WERI-Rb-1 (cell line): Measurements from ENCODE around the gene ADAM29.
A peak's percentile ranks its signal among the peaks of the same experiment; 100 is the strongest.
"Not testable (repeated sequence)": the region's sequence is repeated elsewhere in the genome, so short reads cannot be mapped to it uniquely, and the experiment has no call there.

ENCODE experiments used
- DNase-seq: peaks from one replicate; pipeline ENCODE4 v3.0.0-alpha.2; 2020
- H3K27ac ChIP-seq: fragments of 250-450 bp; sonication (Bioruptor Pico); 2 replicates; pipeline ENCODE4 v1.5.1; 2020; ENCODE audit warnings: mild to moderate bottlenecking, moderate library complexity
- H3K27me3 ChIP-seq: fragments of 250-450 bp; sonication (Bioruptor Pico); 2 replicates; pipeline ENCODE4 v1.5.1; 2021; ENCODE audit warnings: mild to moderate bottlenecking, low read depth, moderate library complexity; ENCODE audit not compliant: insufficient read depth, severe bottlenecking
- H3K36me3 ChIP-seq: fragments of 250-450 bp; sonication (Bioruptor Pico); 2 replicates; pipeline ENCODE4 v1.5.1; 2020; ENCODE audit warnings: mild to moderate bottlenecking, moderate library complexity
- H3K4me3 ChIP-seq: 2 replicates; pipeline ENCODE4 v1.5.1; 2011; ENCODE audit warnings: low read depth, mild to moderate bottlenecking, control low read depth, low read length
- H3K9me3 ChIP-seq: fragments of 250-450 bp; sonication (Bioruptor Pico); 2 replicates; pipeline ENCODE4 v1.5.1; 2021; ENCODE audit warnings: mild to moderate bottlenecking, moderate library complexity; ENCODE audit not compliant: severe bottlenecking
- CTCF ChIP-seq: IDR thresholded peaks from 2 replicates; pipeline ENCODE4 v1.5.1; 2011; ENCODE audit warnings: low read depth, mild to moderate bottlenecking, control low read depth, inconsistent platforms, low read length

ADAM29 gene

DNA sequence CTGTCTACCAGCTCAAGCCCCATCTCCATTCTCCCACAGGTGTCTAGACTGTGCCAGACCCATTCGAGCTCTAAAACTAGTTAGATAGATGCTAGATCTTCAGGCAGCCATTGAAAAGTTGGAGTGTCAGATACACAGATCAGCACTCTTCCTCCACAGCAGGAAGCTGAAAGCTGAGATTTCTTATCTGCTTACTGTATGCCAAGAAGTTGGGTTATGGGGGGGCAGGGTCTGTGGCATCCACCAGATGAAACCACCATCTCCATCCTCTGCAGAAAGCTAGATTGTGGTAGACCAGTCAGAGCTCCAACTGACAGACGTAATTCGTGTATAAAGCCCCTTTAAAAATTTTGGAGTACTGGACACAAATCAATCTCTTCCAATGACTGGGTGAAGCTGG is 54.8 kb downstream of the ADAM29 start:
- H3K36me3 ChIP-seq, result no peaks in the 10 kb centered on the region
- no peaks in the 10 kb centered on the region for H3K9me3 ChIP-seq
- TF ChIP-seq CTCF, result no peak
- H3K4me3 ChIP-seq, result no peak overlapping the region
- no peaks in the 10 kb centered on the region for H3K27me3 ChIP-seq
- H3K27ac ChIP-seq, result no peak overlapping the region
- DNase-seq, result no peak

DNA sequence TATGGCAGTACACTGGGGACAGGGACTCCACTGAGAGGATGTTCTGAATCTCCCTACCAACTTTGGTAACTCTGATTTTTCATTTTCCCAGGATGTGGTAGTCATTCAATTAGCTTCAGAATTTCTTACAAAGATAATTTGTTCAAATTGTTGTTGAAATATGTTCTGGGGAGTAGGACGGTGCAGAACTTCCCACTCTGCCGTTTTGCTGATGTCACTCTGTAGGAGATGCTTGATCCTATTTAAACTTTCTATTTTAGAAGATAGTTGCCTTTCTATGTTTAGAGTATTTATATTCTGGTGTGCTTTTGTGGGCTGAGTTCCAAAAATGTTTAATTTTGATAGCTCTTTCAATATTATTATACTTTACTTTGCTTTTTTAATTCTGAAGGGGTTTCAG is 55.2 kb downstream of the ADAM29 start:
- Histone ChIP-seq H3K27ac (no peak overlapping the region), H3K9me3 (no peaks in the 10 kb centered on the region), H3K27me3 (no peaks in the 10 kb centered on the region), H3K4me3 (no peak overlapping the region), H3K36me3 (no peaks in the 10 kb centered on the region)
- TF ChIP-seq CTCF, result no peak
- no peak for DNase-seq

- no peak for TF ChIP-seq CTCF
- Histone ChIP-seq H3K27me3 (no peaks in the 10 kb centered on the region), H3K9me3 (peaks cover 19% of the 10 kb centered on the region), H3K27ac (peak overlapping the region; percentile 50), H3K4me3 (peak overlapping the region; percentile 15), H3K36me3 (no peaks in the 10 kb centered on the region)
- no peak for DNase-seq
Measured at GRCh38 chr4:174983128-174983750, 65.1 kb downstream of the ADAM29 start.

DNA sequence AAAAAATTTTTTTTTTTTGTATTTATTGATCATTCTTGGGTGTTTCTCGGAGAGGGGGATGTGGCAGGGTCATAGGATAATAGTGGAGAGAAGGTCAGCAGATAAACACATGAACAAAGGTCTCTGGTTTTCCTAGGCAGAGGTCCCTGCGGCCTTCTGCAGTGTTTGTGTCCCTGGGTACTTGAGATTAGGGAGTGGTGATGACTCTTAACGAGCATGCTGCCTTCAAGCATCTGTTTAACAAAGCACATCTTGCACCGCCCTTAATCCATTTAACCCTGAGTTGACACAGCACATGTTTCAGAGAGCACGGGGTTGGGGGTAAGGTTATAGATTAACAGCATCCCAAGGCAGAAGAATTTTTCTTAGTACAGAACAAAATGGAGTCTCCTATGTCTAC is 65.7 kb downstream of the ADAM29 start:
- not testable (repeated sequence) for DNase-seq, H3K36me3 ChIP-seq, H3K27me3 ChIP-seq, H3K4me3 ChIP-seq
- Histone ChIP-seq H3K27ac (peak overlapping the region; percentile 50), H3K9me3 (peaks cover 19% of the 10 kb centered on the region)

DNA sequence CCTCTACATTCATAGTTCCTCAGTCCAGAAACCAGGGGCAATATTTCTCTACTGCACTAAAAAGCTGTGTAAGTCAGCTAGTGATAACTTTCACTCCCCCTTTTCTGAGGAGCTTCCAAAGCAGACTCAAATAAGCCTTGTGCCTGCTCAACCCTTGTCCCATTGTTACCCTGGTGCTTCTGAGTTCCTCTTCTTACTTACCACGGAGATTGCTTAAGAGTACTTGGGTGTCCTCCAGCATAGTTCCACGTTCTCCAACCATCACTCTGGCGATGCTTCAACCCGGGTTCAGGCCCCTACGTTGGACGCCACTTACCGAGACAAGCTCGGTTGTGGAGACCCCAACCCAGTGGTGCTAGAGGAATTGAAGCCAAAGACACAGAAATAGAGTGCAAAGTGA is 71.6 kb downstream of the ADAM29 start:
- no peak for DNase-seq
- Histone ChIP-seq H3K9me3 (peaks cover 35% of the 10 kb centered on the region), H3K27ac (peak overlapping the region; percentile 61), H3K4me3 (no peak overlapping the region), H3K36me3 (no peaks in the 10 kb centered on the region), H3K27me3 (no peaks in the 10 kb centered on the region)
- TF ChIP-seq CTCF, result no peak

- Histone ChIP-seq H3K9me3 (peaks cover 19% of the 10 kb centered on the region), H3K36me3 (no peaks in the 10 kb centered on the region), H3K27me3 (no peaks in the 10 kb centered on the region), H3K4me3 (no peak overlapping the region), H3K27ac (no peak overlapping the region)
- no peak for TF ChIP-seq CTCF
- DNase-seq, result no peak
Measured at GRCh38 chr4:174993916-174994315, 75.8 kb downstream of the ADAM29 start.
